Gastrocnemius medialis (tissue), 4 donors: ENCODE results near the gene ABTB2. TPM values are rescaled to one million over a fixed set of nuclear protein-coding genes. Genes with fewer than 3 reads are reported as not detected.

Source experiments
- ATAC-seq, 2 donors: fragments of 150-250 bp; one replicate each; pipeline ENCODE4 v1.9.1; 2016
- DNase-seq, 2 donors: peaks; one replicate each; pipeline ENCODE4 v3.0.0-alpha.2; 2019
- H3K27ac ChIP-seq, 4 donors: fragments of 200-600 bp; sonication (generic); 1 replicate in 1 of 4; 2 replicates in 3 of 4; pipeline ENCODE4 v1.5.1; 2016 to 2018; ENCODE audit warnings: mild to moderate bottlenecking in 2 of 4, moderate library complexity in 1 of 4
- H3K27me3 ChIP-seq, 3 donors: fragments of 200-600 bp; sonication (generic) in 2 of 3; 1 replicate in 1 of 3; 2 replicates in 2 of 3; pipeline versions ENCODE4 v1.5.1 to v1.6.0; 2016 to 2019; ENCODE audit warnings: mild to moderate bottlenecking in 1 of 3, moderate library complexity in 1 of 3
- H3K36me3 ChIP-seq, 2 donors: fragments of 200-600 bp; sonication (generic) in 1 of 2; one replicate each; pipeline ENCODE4 v1.5.1; 2017 to 2018
- H3K4me1 ChIP-seq, 2 donors: fragments of 200-600 bp; sonication (generic) in 1 of 2; one replicate each; pipeline ENCODE4 v1.5.1; 2016 to 2017; ENCODE audit warnings: mild to moderate bottlenecking in 2 of 2
- H3K4me3 ChIP-seq, 4 donors: fragments of 200-600 bp; sonication (generic) in 3 of 4; 1 replicate in 1 of 4; 2 replicates in 3 of 4; pipeline ENCODE4 v1.5.1; 2016 to 2019; ENCODE audit warnings: mild to moderate bottlenecking in 2 of 4
- H3K9me3 ChIP-seq, 3 donors: fragments of 200-600 bp; sonication (generic) in 2 of 3; 1 replicate in 1 of 3; 2 replicates in 2 of 3; pipeline ENCODE4 v1.5.1; 2016 to 2019
- CTCF ChIP-seq, 5 experiments: fragments of 450-650 bp in 3 of 5; fragments of 200-600 bp in 2 of 5; sonication (generic) in 2 of 5; IDR thresholded peaks in 4 of 5; conservative IDR thresholded peaks in 1 of 5; 1 replicate in 4 of 5; 2 replicates in 1 of 5; pipeline ENCODE4 v1.5.1; 2016 to 2019; ENCODE audit warnings: antibody characterized with exemption in 5 of 5, mild to moderate bottlenecking in 3 of 5, moderate library complexity in 3 of 5
- POLR2A ChIP-seq, 2 donors: fragments of 450-650 bp; IDR thresholded peaks; one replicate each; pipeline ENCODE4 v1.6.1; 2017; ENCODE audit warnings: antibody characterized with exemption in 2 of 2, mild to moderate bottlenecking in 2 of 2, moderate library complexity in 2 of 2
- in situ Hi-C, 4 donors: fragments of 200-750 bp; cut with MboI; loops; one replicate each; pipeline versions ENCODE4 v1.15.0 to v1.8.0; 2017; ENCODE audit warnings: low sequenced_read_pairs in 4 of 4
- intact Hi-C: fragments of 100-400 bp; cut with DNase I; formaldehyde crosslinking; loops from one replicate; pipeline ENCODE4 v1.15.1; 2023; ENCODE audit warnings: low total_unique reads
- total RNA-seq, 4 donors: library from RNA; depleted of rRNA; stranded (reverse); fragments of >200 nt; gene quantifications; one replicate each; pipeline versions ENCODE4 v1.1.0 to v1.2.3, GENCODE V29; 2016

ABTB2 gene
- total RNA-seq, 4 donors from 2014 or later, result 8.8 to 30.7 (median 12.2) TPM

- Histone ChIP-seq H3K4me3 (no peak overlapping the region), H3K27ac (no peak overlapping the region), H3K4me1 (peaks cover 6 to 12% of the 10 kb centered on the region in 2 donors), H3K9me3 (no peaks in the 10 kb centered on the region), H3K27me3 (no peaks in the 10 kb centered on the region), H3K36me3 (no peaks in the 10 kb centered on the region)
- intact Hi-C loops, result no loop called here
- in situ Hi-C loops, result no loop called here
- DNase-seq, result no peak
- no peak for ATAC-seq
- TF ChIP-seq POLR2A (IDR thresholded peaks at IDR 0.05), result no peak
Measured at GRCh38 chr11:34280945-34281872, 76.6 kb downstream of the ABTB2 start.

- in situ Hi-C loops (no loop called here), intact Hi-C loops (no loop called here)
- Histone ChIP-seq H3K27ac (no peak overlapping the region), H3K36me3 (no peaks in the 10 kb centered on the region), H3K27me3 (no peaks in the 10 kb centered on the region), H3K4me1 (peaks cover 24 to 32% of the 10 kb centered on the region in 2 donors), H3K9me3 (no peaks in the 10 kb centered on the region), H3K4me3 (no peak overlapping the region)
- TF ChIP-seq POLR2A (IDR thresholded peaks at IDR 0.05) (no peak), CTCF (IDR thresholded peaks at IDR 0.05 in 4 of 5, conservative IDR thresholded peaks at IDR 0.05 in 1 of 5) (no peak)
- no peak for ATAC-seq
- DNase-seq, result no peak
Measured at GRCh38 chr11:34278693-34279297, 79.0 kb downstream of the ABTB2 start.

GRCh38 chr11:34278175-34278574 lies 79.6 kb downstream of the ABTB2 start:
- Histone ChIP-seq H3K27me3 (no peaks in the 10 kb centered on the region), H3K9me3 (no peaks in the 10 kb centered on the region), H3K36me3 (no peaks in the 10 kb centered on the region), H3K4me1 (peaks cover 24 to 32% of the 10 kb centered on the region in 2 donors), H3K27ac (no peak overlapping the region), H3K4me3 (no peak overlapping the region)
- in situ Hi-C loops, result no loop called here
- intact Hi-C loops, result no loop called here
- no peak for ATAC-seq
- no peak for DNase-seq
- TF ChIP-seq CTCF (IDR thresholded peaks at IDR 0.05 in 4 of 5, conservative IDR thresholded peaks at IDR 0.05 in 1 of 5) (no peak), POLR2A (IDR thresholded peaks at IDR 0.05) (no peak)

- H3K27ac ChIP-seq, result no peak overlapping the region
- intact Hi-C loops (no loop called here), in situ Hi-C loops (no loop called here)
- peaks cover 24 to 32% of the 10 kb centered on the region in 2 donors for H3K4me1 ChIP-seq
- no peaks in the 10 kb centered on the region for H3K27me3 ChIP-seq
- ATAC-seq (no peak), DNase-seq (no peak)
- no peak for TF ChIP-seq CTCF (IDR thresholded peaks at IDR 0.05 in 4 of 5, conservative IDR thresholded peaks at IDR 0.05 in 1 of 5)
- TF ChIP-seq POLR2A (IDR thresholded peaks at IDR 0.05), result no peak
- no peaks in the 10 kb centered on the region for H3K36me3 ChIP-seq
- H3K9me3 ChIP-seq, result no peaks in the 10 kb centered on the region
- H3K4me3 ChIP-seq, result no peak overlapping the region
Measured at GRCh38 chr11:34277171-34277570, 80.6 kb downstream of the ABTB2 start.

- Histone ChIP-seq H3K9me3 (no peaks in the 10 kb centered on the region), H3K27me3 (no peaks in the 10 kb centered on the region), H3K4me3 (no peak overlapping the region), H3K4me1 (peaks cover 24 to 32% of the 10 kb centered on the region in 2 donors), H3K36me3 (no peaks in the 10 kb centered on the region), H3K27ac (no peak overlapping the region)
- intact Hi-C loops (no loop called here), in situ Hi-C loops (no loop called here)
- ATAC-seq (no peak), DNase-seq (no peak)
- TF ChIP-seq CTCF (IDR thresholded peaks at IDR 0.05 in 4 of 5, conservative IDR thresholded peaks at IDR 0.05 in 1 of 5) (no peak), POLR2A (IDR thresholded peaks at IDR 0.05) (no peak)
Measured at GRCh38 chr11:34276352-34276864, 81.4 kb downstream of the ABTB2 start.
